Measurements from ENCODE around the gene CDKL1.

GRCh38 chr14:50410921-50411320 is 14.2 kb upstream of the CDKL1 start:
- TF ChIP-seq CTCF (IDR thresholded peaks at IDR 0.05) = no peak
- no peak for TF ChIP-seq POLR2A (IDR thresholded peaks at IDR 0.05)

Measured in lower leg skin (tissue), 3 donors.